OCI-LY3 (cell line): ENCODE measurements around the gene RAD51B.

ENCODE experiments used
- H2AFZ ChIP-seq: fragments of 200-600, 300-600 bp; shearing (Covaris generic); 2 replicates; pipeline ENCODE4 v1.6.0; 2014; ENCODE audit warnings: antibody characterized with exemption, low read depth, low read length
- H3K27ac ChIP-seq: fragments of 200-600, 300-600 bp; sonication (generic); 2 replicates; pipeline ENCODE4 v1.5.1; 2014; ENCODE audit warnings: mild to moderate bottlenecking, low read length, moderate library complexity, mixed read lengths
- H3K27me3 ChIP-seq: fragments of 200-600, 300-600 bp; sonication (generic); 2 replicates; pipeline ENCODE4 v1.6.1; 2014; ENCODE audit warnings: low read depth, low read length, mixed read lengths
- H3K36me3 ChIP-seq: fragments of 200-600, 300-600 bp; sonication (generic); replicated peaks from 2 replicates; pipeline ENCODE3; 2014; ENCODE audit warnings: low read depth, low read length, mixed read lengths
- H3K4me1 ChIP-seq: fragments of 300-600, 200-600 bp; sonication (generic); 2 replicates; pipeline ENCODE4 v1.6.1; 2014; ENCODE audit warnings: low read length, mixed read lengths
- H3K4me2 ChIP-seq: fragments of 200-600, 300-600 bp; sonication (generic); 2 replicates; pipeline ENCODE4 v1.6.1; 2014; ENCODE audit warnings: low read length, mixed read lengths
- H3K4me3 ChIP-seq: fragments of 300-600, 200-600 bp; sonication (generic); 2 replicates; pipeline ENCODE4 v1.5.1; 2014; ENCODE audit warnings: antibody characterized with exemption, mild to moderate bottlenecking, low read length, moderate library complexity
- H3K79me2 ChIP-seq: fragments of 300-600, 200-600 bp; shearing (Covaris generic); 2 replicates; pipeline ENCODE4 v1.6.1; 2014; ENCODE audit warnings: mild to moderate bottlenecking, low read length, mixed read lengths
- H3K9ac ChIP-seq: fragments of 300-600, 200-600 bp; shearing (Covaris generic); 2 replicates; pipeline ENCODE4 v1.6.0; 2014; ENCODE audit warnings: mild to moderate bottlenecking, low read length, moderate library complexity
- H3K9me3 ChIP-seq: fragments of 200-600, 300-600 bp; shearing (Covaris generic); 2 replicates; pipeline ENCODE4 v1.6.1; 2014; ENCODE audit warnings: low read length, mixed read lengths; ENCODE audit not compliant: insufficient read depth
- H4K20me1 ChIP-seq: fragments of 200-600, 300-600 bp; sonication (generic); 2 replicates; pipeline ENCODE4 v1.6.1; 2016; ENCODE audit warnings: low read length, mixed read lengths; ENCODE audit not compliant: insufficient read depth
- CTCF ChIP-seq: fragments of 200-600, 300-600 bp; sonication (generic); IDR thresholded peaks from 2 replicates; pipeline ENCODE4 v1.5.1; 2014; ENCODE audit warnings: antibody characterized with exemption, low read length, low read depth
- EZH2phosphoT487 ChIP-seq: fragments of 200-600 bp; shearing (Covaris generic); IDR thresholded peaks from 2 replicates; pipeline ENCODE4 v1.6.1; 2018; ENCODE audit warnings: antibody characterized with exemption, mixed run types, low read depth

Gene RAD51B

GRCh38 chr14:68146818-68147217 is 327.2 kb downstream of the RAD51B start:
- H3K9ac ChIP-seq: no peak overlapping the region
- H3K4me2 ChIP-seq: no peak overlapping the region
- no peaks in the 10 kb centered on the region for H3K4me1 ChIP-seq

GRCh38 chr14:68147303-68147702 is 327.7 kb downstream of the RAD51B start:
- no peak overlapping the region for H3K4me3 ChIP-seq
- H3K27ac ChIP-seq: no peak overlapping the region
- no peak overlapping the region for H3K4me2 ChIP-seq
- no peaks in the 10 kb centered on the region for H3K27me3 ChIP-seq
- TF ChIP-seq CTCF (no peak), EZH2phosphoT487 (no peak)
- H4K20me1 ChIP-seq: no peaks in the 10 kb centered on the region
- no peaks in the 10 kb centered on the region for H3K4me1 ChIP-seq
- H3K9me3 ChIP-seq: no peaks in the 10 kb centered on the region
- H2AFZ ChIP-seq: no peak overlapping the region
- H3K36me3 ChIP-seq: peaks cover 3% of the 10 kb centered on the region
- H3K79me2 ChIP-seq: no peaks in the 10 kb centered on the region
- H3K9ac ChIP-seq: no peak overlapping the region

More at GRCh38 chr14:68146818-68147217, 327.2 kb downstream of the RAD51B start:
- no peak overlapping the region for H3K4me3 ChIP-seq
- no peaks in the 10 kb centered on the region for H3K36me3 ChIP-seq
- H3K79me2 ChIP-seq: no peaks in the 10 kb centered on the region
- H3K27ac ChIP-seq: no peak overlapping the region
- no peak overlapping the region for H2AFZ ChIP-seq
- H3K9me3 ChIP-seq: no peaks in the 10 kb centered on the region
- no peaks in the 10 kb centered on the region for H4K20me1 ChIP-seq
- TF ChIP-seq CTCF: no peak
- TF ChIP-seq EZH2phosphoT487: no peak
- H3K27me3 ChIP-seq: no peaks in the 10 kb centered on the region

- no peaks in the 10 kb centered on the region for H4K20me1 ChIP-seq
- peaks cover 3% of the 10 kb centered on the region for H3K36me3 ChIP-seq
- no peak overlapping the region for H3K9ac ChIP-seq
- H3K79me2 ChIP-seq: no peaks in the 10 kb centered on the region
- no peak overlapping the region for H3K4me3 ChIP-seq
- no peaks in the 10 kb centered on the region for H3K4me1 ChIP-seq
- H2AFZ ChIP-seq: no peak overlapping the region
- H3K27me3 ChIP-seq: no peaks in the 10 kb centered on the region
- no peak for TF ChIP-seq EZH2phosphoT487
- H3K9me3 ChIP-seq: no peaks in the 10 kb centered on the region; the same call in 1 of the 2 replicates
- H3K4me2 ChIP-seq: no peak overlapping the region
- no peak overlapping the region for H3K27ac ChIP-seq
These were observed 328.7 kb downstream of the RAD51B start for GRCh38 chr14:68148276-68148675.

GRCh38 chr14:68148763-68149162 is 329.2 kb downstream of the RAD51B start:
- Histone ChIP-seq H4K20me1 (no peaks in the 10 kb centered on the region), H3K9ac (no peak overlapping the region), H3K36me3 (peaks cover 3% of the 10 kb centered on the region), H2AFZ (no peak overlapping the region), H3K4me3 (no peak overlapping the region), H3K4me1 (no peaks in the 10 kb centered on the region), H3K27ac (no peak overlapping the region), H3K79me2 (no peaks in the 10 kb centered on the region), H3K27me3 (no peaks in the 10 kb centered on the region), H3K4me2 (no peak overlapping the region), H3K9me3 (no peaks in the 10 kb centered on the region; the same call in 1 of the 2 replicates)
- TF ChIP-seq EZH2phosphoT487 (no peak), CTCF (no peak)
